ENCODE data around the gene OR2T10. TPM values are rescaled to one million over a fixed set of nuclear protein-coding genes. Genes with fewer than 3 reads are reported as not detected.
"Not testable (repeated sequence)": the region's sequence is repeated elsewhere in the genome, so short reads cannot be mapped to it uniquely, and the experiment has no call there.

Gene OR2T10
- total and polyA plus RNA-seq, 2 donors = not detected

DNA sequence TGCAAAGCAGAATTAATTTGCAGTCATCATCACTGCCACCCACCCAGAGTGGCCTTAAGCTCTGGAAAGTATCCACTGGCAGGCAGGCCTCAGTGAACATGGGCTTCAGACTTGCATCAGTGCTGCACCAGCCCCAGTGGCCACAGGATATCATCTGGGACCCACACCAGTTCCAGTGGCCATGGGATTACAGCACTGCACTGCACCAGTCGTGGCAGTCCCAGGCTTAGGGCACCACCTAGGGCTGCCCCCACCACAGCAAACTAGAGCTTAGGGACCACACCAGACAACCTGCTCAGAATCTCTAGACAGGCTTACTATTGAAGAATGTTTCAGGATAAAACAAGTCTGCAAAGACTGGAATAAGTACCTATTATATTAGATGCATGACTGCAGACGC, 50.1 kb downstream of the OR2T10 start:
- DNase-seq (ENCODE audit: low read depth in 6 of 9, low spot score in 9 of 9); H3K27me3 ChIP-seq (ENCODE audit: control insufficient read depth in 2 of 2, insufficient read depth in 1 of 2, low read length in 1 of 2); H3K9me3 ChIP-seq (ENCODE audit: control insufficient read depth in 2 of 2, insufficient read depth in 1 of 2, low read length in 1 of 2); H3K4me3 ChIP-seq (ENCODE audit: low read length in 2 of 2); H3K36me3 ChIP-seq (ENCODE audit: control insufficient read depth in 2 of 2, insufficient read depth in 2 of 2, low read length in 1 of 2); H3K4me1 ChIP-seq (ENCODE audit: control insufficient read depth in 2 of 2, insufficient read depth in 2 of 2, low read length in 2 of 2); H3K27ac ChIP-seq (ENCODE audit: low read depth in 1 of 2, low read length in 1 of 2): not testable (repeated sequence)
- WGBS = no CpG with 5 or more reads among the region's 2 CpGs

Other genes starting within 250 kb of the OR2T10 start
- gene OR14C36, start 248.9 kb downstream of the OR2T10 start, total RNA-seq = not detected
- 0.07 TPM for gene OR14C36, start 248.9 kb downstream of the OR2T10 start, polyA plus RNA-seq
- not detected for gene OR2T4, start 236.0 kb downstream of the OR2T10 start, total RNA-seq
- gene OR2T4, start 236.0 kb downstream of the OR2T10 start, polyA plus RNA-seq = not detected
- not detected for gene OR2T6, start 222.0 kb downstream of the OR2T10 start, total RNA-seq
- not detected for gene OR2T6, start 222.0 kb downstream of the OR2T10 start, polyA plus RNA-seq
- gene OR2T1, start 194.7 kb downstream of the OR2T10 start, total RNA-seq = not detected
- 0.02 TPM for gene OR2T1, start 194.7 kb downstream of the OR2T10 start, polyA plus RNA-seq
- not detected for gene OR2T2, start 152.1 kb downstream of the OR2T10 start, total RNA-seq
- gene OR2T2, start 152.1 kb downstream of the OR2T10 start, polyA plus RNA-seq = under 0.01 TPM
- gene OR2T3, start 124.3 kb downstream of the OR2T10 start, total RNA-seq = not detected
- 0.11 TPM for gene OR2T3, start 124.3 kb downstream of the OR2T10 start, polyA plus RNA-seq
- not detected for gene OR2T5, start 109.1 kb downstream of the OR2T10 start, total RNA-seq
- gene OR2T5, start 109.1 kb downstream of the OR2T10 start, polyA plus RNA-seq = not detected
- gene OR2G6, start 89.6 kb downstream of the OR2T10 start, total RNA-seq = not detected
- 0.05 TPM for gene OR2G6, start 89.6 kb downstream of the OR2T10 start, polyA plus RNA-seq
- not detected for gene OR2T29, start 34.9 kb downstream of the OR2T10 start, total RNA-seq
- gene OR2T29, start 34.9 kb downstream of the OR2T10 start, polyA plus RNA-seq = not detected
- not detected for gene OR2T34, start 22.9 kb downstream of the OR2T10 start, total RNA-seq
- gene OR2T34, start 22.9 kb downstream of the OR2T10 start, polyA plus RNA-seq = 0.02 TPM
- under 0.01 TPM for gene OR2T11, start 37.4 kb upstream of the OR2T10 start, total RNA-seq
- not detected for gene OR2T11, start 37.4 kb upstream of the OR2T10 start, polyA plus RNA-seq
- gene OR2T35, start 47.6 kb upstream of the OR2T10 start, total RNA-seq = not detected
- not detected for gene OR2T35, start 47.6 kb upstream of the OR2T10 start, polyA plus RNA-seq
- gene OR2T27, start 57.8 kb upstream of the OR2T10 start, total RNA-seq = not detected
- not detected for gene OR2T27, start 57.8 kb upstream of the OR2T10 start, polyA plus RNA-seq
- gene OR14I1, start 105.1 kb upstream of the OR2T10 start, total RNA-seq = not detected
- gene OR14I1, start 105.1 kb upstream of the OR2T10 start, polyA plus RNA-seq = not detected
- 0.05 TPM for gene LYPD8, start 158.1 kb upstream of the OR2T10 start, total RNA-seq
- gene LYPD8, start 158.1 kb upstream of the OR2T10 start, polyA plus RNA-seq = 0.34 TPM
- 16.1 TPM for gene SH3BP5L, start 228.2 kb upstream of the OR2T10 start, total RNA-seq
- 15.0 TPM for gene SH3BP5L, start 228.2 kb upstream of the OR2T10 start, polyA plus RNA-seq
- 23.7 TPM for gene ZNF672, start 240.5 kb upstream of the OR2T10 start, total RNA-seq
- gene ZNF672, start 240.5 kb upstream of the OR2T10 start, polyA plus RNA-seq = 16.8 TPM